ENCODE measurements around the gene FAM110D.
A peak's percentile ranks its signal among the peaks of the same experiment; 100 is the strongest.

Gene FAM110D

DNA sequence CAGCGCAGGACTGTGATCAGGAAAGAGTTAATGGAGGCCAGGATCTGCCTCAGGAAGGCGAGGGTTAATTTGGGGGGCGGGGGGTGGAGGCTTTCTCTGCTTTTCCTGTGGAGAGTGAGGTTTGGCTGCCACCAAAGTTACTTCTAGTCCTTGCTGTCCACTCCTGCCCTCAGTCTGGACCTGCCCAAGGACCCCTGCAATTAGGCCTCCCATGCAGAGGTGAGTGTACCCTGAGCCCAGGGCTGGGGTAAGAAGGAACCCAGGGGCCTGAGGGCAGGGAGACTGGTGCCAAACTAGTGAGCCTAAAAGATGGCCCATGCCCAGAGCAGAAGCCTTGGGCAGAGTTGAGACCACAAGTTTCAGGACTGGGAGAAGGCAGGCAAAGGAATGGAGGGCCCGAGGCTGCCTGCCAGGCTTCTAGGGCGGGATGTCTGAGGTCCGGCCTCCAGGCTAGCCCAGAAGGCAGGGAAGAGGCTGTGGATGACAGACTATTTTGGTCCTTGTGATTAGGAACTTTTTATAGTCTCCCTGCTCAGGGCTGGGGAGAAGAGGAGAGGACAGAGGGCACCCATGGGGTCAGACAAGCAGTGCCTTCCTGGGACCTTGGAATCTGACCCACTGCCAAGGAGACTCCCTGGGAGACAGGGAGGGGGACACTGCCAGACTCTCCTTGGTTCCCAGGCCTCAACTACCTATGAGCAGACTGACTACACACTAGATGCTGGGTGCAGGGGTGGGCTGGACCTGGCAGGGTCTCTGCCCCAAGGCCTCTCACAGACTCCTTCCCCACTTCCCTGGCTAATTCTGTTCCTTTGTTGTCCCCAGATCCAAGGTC lies at the start of gene FAM110D:
TSS of gene FAM110D (plus strand) at position 172 of the 835 bp plus-strand sequence. CDS start 2,213 bp downstream, outside the sequence.
- FAIRE-seq (no peak), DNase-seq (ENCODE audit: insufficient read length, low spot score) (no peak)

GRCh38 chr1:26109229-26110164 lies 49.4 kb upstream of the FAM110D start:
- no peak for DNase-seq (ENCODE audit: insufficient read length, low spot score)
- FAIRE-seq = no peak

DNA sequence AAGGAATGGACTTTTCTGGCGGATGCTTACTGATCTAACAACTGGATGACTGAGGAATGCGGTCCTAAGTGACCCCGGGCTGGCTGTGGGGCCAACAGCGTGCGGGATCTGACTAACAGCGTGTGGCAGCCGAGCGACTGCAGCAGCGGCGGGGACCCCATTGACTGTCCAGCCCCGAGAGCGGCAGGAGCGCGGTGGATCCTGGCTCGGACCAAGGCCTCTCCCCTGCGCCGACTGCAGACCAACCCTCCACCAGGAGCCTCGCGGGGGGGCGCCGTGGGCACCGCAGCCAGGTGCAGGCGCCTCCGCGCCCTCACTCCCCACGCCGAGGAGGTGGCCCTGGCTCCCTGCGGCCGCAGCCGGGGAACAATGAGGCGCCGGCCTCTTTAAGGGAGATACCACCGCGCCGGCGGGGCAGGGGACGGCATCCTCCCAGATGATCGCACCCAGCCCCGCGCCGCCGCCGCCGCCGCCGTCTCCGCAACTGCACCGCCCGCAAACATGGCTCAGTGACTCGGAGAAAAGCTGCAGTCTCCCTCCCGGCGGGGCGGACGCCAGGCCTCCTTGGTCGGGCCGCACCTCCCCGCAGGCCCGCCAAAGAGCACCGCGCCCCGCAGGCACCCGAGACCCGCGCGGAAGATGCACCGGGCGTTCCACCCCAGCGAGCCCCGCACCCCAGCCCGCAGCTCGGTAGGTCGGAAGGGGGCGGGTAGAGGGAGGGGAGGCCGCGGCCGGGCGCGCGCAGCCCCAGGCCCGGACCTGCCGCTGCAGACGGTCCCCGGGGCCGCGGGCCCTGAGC lies 47.9 kb upstream of the FAM110D start:
- DNase-seq (ENCODE audit: insufficient read length, low spot score) (peak; percentile 73), FAIRE-seq (peak; percentile 66)

GRCh38 chr1:26111530-26112406 lies 47.1 kb upstream of the FAM110D start, which contains the start of gene PDIK1L:
Gene PDIK1L, plus strand, starts transcription at chr1:26111824. Its CDS starts 2,485 bp downstream, at chr1:26114309.
- FAIRE-seq (peak; percentile 90), DNase-seq (ENCODE audit: insufficient read length, low spot score) (peak; percentile 90)

DNA sequence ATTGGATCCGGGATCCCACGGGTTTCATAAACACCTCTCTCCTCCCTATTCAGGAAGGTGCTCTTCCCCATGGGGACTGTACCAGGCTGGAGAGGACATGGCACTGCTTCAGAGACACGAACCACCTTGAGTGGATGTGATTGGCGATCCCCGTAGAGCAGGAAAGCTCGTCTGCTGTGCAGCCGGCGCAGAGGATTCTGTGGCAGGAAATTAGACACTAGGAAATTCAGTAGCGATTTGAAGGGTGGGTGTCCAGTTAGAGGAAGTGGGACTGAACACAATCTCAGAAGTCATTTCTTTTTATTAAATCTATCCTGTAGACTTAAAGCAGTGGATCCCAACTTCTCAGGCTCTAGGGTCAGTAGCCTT lies 46.5 kb upstream of the FAM110D start:
- FAIRE-seq = peak; percentile 73

DNA sequence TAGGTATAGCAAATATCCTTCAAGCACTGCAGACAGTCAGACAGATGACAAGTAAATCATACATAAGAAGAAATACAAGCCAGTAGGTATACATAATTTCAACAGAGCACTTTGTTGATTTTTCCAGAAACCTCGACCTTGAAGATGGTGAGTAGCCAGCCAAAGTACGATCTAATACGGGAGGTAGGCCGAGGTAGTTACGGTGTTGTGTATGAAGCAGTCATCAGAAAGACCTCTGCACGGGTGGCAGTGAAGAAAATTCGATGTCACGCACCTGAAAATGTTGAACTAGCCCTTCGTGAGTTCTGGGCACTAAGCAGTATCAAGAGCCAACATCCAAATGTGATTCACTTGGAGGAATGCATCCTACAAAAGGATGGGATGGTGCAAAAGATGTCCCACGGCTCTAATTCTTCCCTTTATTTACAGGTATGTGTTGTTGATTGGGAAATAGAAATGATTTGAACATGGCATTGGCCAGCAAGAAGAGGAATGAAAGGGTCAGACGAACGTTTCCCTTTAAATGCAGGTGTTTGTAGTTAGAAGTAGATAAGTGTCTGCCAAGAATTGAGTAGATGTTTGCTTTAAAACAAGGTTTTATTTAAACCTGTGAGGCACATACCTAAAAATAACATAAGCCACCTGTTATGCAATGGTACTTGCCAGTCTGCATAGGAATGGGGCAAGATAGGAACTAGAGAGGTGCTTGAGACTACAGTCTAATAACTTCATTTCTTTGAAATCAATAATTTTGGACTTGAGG lies 44.5 kb upstream of the FAM110D start:
- FAIRE-seq = peak; percentile 52
- DNase-seq (ENCODE audit: insufficient read length, low spot score) = no peak

More for the DNA sequence above, 46.5 kb upstream of the FAM110D start:
- no peak for DNase-seq (ENCODE audit: insufficient read length, low spot score)

- FAIRE-seq = peak; percentile 98
- peak; percentile 32 for DNase-seq (ENCODE audit: insufficient read length, low spot score)
Measured at GRCh38 chr1:26119892-26120608, 38.8 kb upstream of the FAM110D start.

DNA sequence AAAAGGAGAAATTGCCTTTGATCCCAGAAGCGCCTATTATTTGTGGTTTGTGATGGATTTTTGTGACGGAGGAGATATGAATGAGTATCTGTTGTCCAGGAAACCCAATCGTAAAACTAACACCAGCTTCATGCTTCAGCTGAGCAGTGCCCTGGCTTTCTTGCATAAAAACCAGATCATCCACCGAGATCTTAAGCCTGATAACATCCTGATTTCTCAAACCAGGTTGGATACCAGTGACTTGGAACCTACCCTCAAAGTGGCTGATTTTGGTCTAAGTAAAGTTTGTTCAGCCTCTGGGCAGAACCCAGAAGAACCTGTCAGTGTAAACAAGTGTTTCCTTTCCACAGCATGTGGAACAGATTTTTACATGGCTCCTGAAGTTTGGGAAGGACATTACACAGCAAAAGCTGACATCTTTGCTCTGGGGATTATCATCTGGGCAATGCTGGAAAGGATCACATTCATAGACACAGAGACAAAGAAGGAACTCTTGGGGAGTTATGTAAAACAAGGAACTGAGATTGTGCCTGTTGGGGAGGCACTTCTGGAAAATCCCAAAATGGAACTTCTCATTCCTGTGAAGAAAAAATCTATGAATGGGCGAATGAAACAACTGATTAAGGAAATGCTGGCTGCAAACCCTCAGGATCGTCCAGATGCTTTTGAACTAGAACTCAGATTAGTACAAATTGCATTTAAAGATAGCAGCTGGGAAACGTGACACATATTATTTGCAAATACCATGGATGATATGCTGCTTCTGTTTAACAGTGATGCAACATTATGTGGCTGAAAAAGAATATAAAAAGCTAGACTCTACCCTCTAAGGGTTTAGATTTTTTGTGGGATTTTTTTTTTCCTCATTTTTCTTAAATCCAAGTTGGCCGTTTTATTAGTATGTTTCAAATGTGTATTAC lies 36.8 kb upstream of the FAM110D start:
- peak; percentile 85 for FAIRE-seq

DNA sequence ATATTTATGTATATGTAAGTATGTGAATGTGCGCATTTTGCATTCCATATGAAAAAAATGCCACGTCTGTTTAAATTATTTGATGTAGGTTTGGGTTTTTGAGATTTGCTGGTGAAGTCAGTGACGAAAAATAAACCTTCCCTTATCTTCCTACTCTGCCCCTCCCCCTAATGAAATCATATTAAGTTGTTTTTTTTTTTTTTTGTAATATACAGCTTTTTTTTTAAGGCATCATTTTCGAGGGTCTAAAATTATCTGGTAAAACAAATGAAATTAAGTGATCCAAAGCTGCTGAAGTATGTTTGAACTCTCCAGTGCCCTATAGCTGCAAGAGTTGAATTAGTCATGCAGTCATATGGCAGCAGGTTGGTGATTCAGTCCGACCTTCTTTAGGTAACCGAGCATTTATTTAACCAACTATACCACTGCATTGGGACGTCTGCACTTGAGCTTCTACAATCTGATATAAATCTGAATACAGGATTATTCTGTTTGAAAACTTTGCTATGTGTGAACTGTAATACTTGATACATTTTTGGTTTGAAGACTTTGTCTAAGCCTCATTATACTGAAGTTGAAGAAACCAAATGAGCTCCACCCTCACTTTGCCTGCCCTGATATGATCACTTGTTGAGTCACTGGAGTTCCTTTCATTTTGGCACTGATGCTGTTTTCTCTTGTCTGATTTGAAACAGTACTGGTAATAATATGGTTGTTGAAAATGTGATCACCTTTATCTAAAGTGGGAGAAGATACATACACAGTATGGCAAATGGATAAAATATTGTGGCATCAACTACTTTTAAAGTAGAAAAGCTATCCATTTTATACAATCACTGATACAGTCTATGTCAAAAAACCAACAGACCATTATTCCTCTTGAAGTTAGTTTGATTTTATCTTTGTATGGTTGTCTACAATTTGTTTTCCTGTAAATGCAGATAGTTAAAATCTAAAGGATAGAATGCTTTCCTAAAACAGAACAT lies 35.6 kb upstream of the FAM110D start:
- FAIRE-seq (peak; percentile 4), DNase-seq (ENCODE audit: insufficient read length, low spot score) (no peak)

More for the DNA sequence above, 36.8 kb upstream of the FAM110D start:
- DNase-seq (ENCODE audit: insufficient read length, low spot score) = no peak

DNA sequence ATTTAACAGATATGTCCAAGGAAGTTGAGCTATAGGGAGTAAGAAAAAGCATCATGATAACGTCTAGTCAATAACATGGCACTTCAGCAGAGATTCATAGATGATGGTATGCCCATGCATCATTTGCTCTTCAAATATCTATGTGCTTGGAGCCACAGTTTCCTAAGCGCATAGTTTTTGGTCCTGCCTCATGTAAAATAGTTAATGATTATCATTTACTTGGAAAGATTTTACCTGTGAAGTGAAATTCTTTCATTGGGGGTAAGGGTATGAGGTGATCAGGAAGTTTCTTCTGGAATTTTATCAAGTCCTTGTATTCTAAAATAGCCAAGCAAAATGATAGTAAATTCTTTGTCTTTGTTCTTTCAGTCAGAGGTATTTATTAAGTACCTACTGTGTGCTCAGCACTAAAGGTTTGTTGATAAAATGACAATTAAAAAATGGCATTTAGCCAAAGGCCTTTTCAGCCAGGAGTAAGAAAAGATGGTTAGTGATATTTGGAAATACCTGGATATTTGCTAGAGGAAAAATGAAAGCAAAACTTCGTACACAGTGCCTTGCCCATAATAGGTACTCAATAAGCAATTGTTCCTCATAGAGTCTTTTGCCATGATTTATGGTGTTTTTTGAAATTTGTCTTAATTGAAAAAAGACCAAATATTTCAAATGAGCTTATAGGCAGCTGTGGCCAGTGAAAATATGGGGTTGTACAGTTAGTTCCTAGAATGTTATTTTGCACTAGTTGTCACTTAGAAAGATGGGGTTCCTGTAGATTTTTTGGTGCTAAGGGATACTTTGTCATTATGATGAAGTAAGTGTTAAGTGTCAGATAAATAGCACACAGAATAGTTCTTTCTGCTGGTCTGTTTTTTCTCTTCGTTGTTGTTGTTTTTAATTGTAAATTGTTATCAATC lies 34.2 kb upstream of the FAM110D start:
- DNase-seq (ENCODE audit: insufficient read length, low spot score) = no peak

DNA sequence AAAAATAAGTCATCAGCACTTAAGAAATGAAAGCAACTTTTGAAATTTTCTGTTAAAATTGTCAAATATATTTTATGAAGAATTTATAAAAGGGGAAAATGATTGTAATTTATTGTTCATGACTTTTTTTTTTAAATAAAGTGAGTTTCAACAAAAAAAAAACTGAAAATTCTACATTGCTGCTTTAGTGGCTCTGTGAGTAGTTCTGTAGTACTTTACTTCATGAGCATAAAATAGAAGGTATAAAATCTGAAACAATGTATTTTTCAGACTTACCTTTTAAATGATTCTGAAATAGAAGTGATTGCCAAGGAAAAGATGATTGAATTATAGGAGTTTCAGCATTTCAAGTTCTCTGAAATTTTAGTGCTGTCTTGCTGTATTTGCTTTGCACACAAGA lies 33.5 kb upstream of the FAM110D start:
- DNase-seq (ENCODE audit: insufficient read length, low spot score) = no peak
- no peak for FAIRE-seq

More for the DNA sequence above, 34.2 kb upstream of the FAM110D start:
- peak; percentile 72 for FAIRE-seq

DNA sequence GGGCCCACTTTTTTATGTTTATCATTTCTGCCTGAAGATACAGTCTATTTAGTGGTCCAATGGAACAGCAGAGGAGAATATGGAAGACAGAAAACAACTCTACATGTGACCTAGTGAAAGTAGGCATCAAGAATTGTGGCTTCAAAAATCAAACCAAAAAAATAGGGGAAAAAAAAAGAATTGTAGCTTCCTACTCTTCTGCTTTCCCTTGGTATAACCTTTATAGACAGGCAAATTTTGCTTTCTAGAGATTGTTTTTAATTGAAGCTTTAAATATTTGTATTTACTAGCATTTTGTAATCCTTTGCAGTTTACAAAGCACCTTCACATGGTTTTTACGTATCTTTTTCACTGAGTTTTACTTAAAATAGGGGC lies 32.9 kb upstream of the FAM110D start:
- DNase-seq (ENCODE audit: insufficient read length, low spot score) (no peak), FAIRE-seq (no peak)

DNA sequence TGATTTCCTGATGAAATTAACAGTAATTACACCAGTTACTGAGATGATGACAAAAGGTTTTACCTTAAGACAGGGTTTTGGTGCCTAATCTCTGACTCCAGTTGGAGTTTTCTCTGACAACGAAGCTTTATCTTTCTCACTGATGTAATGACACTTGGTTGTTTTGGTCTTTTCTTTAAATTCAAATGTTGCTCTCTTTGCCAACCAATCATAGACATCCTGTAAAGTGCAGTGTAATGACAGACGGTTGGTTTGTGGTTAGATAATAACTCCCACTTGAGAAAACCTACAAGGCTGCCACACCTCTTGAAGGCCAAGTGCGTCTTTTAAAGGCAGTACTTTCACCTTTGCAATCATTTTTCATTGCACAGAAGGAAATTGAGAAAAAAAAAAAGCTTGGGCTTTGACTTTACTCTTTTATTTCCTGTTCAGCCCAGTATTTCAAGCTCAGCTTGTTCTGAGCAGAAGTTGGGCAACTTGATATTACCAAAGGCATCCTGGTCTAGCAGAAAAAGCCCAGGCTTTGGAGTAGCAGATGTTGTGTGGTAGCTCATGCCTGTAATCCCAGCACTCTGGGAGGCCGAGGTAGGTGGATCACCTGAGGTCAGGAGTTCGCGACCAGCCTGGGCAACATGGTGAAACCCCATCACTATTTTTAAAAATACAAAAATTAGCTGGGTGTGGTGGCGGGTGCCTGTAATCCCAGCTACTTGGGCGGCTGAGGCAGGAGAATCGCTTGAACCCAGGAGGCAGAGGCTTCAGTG lies 32.4 kb upstream of the FAM110D start:
- FAIRE-seq (peak; percentile 82), DNase-seq (ENCODE audit: insufficient read length, low spot score) (peak; percentile 44)
